Astrocyte (in vitro differentiated cells and primary cell): ENCODE data around the gene PRSS21. TPM values are rescaled to one million over a fixed set of nuclear protein-coding genes. Genes with fewer than 3 reads are reported as not detected.

Experiments
- DNase-seq: peaks from one replicate; pipeline ENCODE4 v3.0.0-alpha.2; 2010; ENCODE audit warnings: low read depth
- FAIRE-seq: peaks from 2 replicates; lab custom pipeline; 2011; peaks lifted over from hg19 to GRCh38; lab: Jason Lieb, UNC
- H2AFZ ChIP-seq: 2 replicates; pipeline ENCODE4 v1.6.0; 2012; ENCODE audit warnings: low read depth, low read length, inconsistent platforms
- H3K27ac ChIP-seq: 2 replicates; pipeline ENCODE4 v1.5.1; 2011; ENCODE audit warnings: low read depth, low read length, inconsistent platforms
- H3K27me3 ChIP-seq: 2 replicates; pipeline ENCODE4 v1.6.0; 2011; ENCODE audit warnings: low read length, inconsistent platforms; ENCODE audit not compliant: insufficient read depth
- H3K36me3 ChIP-seq: 2 replicates; pipeline ENCODE4 v1.5.1; 2011; ENCODE audit warnings: low read length, inconsistent platforms; ENCODE audit not compliant: insufficient read depth
- H3K4me1 ChIP-seq: 2 replicates; pipeline ENCODE4 v1.5.1; 2011; ENCODE audit warnings: low read length, inconsistent platforms; ENCODE audit not compliant: insufficient read depth
- H3K4me2 ChIP-seq: 2 replicates; pipeline ENCODE4 v1.6.0; 2012; ENCODE audit warnings: low read length, inconsistent platforms
- H3K4me3 ChIP-seq: 2 replicates; pipeline ENCODE4 v1.5.1; 2011; ENCODE audit warnings: low read depth, mild to moderate bottlenecking, low read length, inconsistent platforms; ENCODE audit not compliant: insufficient read depth
- H3K79me2 ChIP-seq: 2 replicates; pipeline ENCODE4 v1.6.0; 2012; ENCODE audit warnings: mild to moderate bottlenecking, low read length, inconsistent platforms; ENCODE audit not compliant: insufficient read depth
- H3K9ac ChIP-seq: 2 replicates; pipeline ENCODE4 v1.6.0; 2012; ENCODE audit warnings: mild to moderate bottlenecking, low read length, inconsistent platforms
- H3K9me3 ChIP-seq: 2 replicates; pipeline ENCODE4 v1.5.1; 2012; ENCODE audit warnings: low read depth, mild to moderate bottlenecking, low read length, inconsistent platforms; ENCODE audit not compliant: insufficient read depth
- H4K20me1 ChIP-seq: 2 replicates; pipeline ENCODE4 v1.6.0; 2012; ENCODE audit warnings: low read length, inconsistent platforms; ENCODE audit not compliant: insufficient read depth
- H3K27ac Mint-ChIP-seq: one replicate; pipeline ENCODE4 v1.8.0; 2021; ENCODE audit warnings: mild to moderate bottlenecking, mixed read lengths; ENCODE audit not compliant: unreplicated experiment
- H3K27me3 Mint-ChIP-seq: one replicate; pipeline ENCODE4 v1.8.0; 2021; ENCODE audit warnings: low read depth, mixed read lengths; ENCODE audit not compliant: unreplicated experiment
- H3K36me3 Mint-ChIP-seq: one replicate; pipeline ENCODE4 v1.8.0; 2021; ENCODE audit warnings: low read depth, mixed read lengths; ENCODE audit not compliant: unreplicated experiment
- H3K4me1 Mint-ChIP-seq: one replicate; pipeline ENCODE4 v1.8.0; 2021; ENCODE audit warnings: low read depth, mixed read lengths; ENCODE audit not compliant: unreplicated experiment
- H3K4me3 Mint-ChIP-seq: one replicate; pipeline ENCODE4 v1.8.0; 2021; ENCODE audit warnings: mild to moderate bottlenecking, moderate library complexity, mixed read lengths; ENCODE audit not compliant: unreplicated experiment
- H3K9me3 Mint-ChIP-seq: one replicate; pipeline ENCODE4 v1.8.0; 2021; ENCODE audit warnings: mild to moderate bottlenecking, mixed read lengths; ENCODE audit not compliant: unreplicated experiment
- EZH2 ChIP-seq: IDR thresholded peaks from 2 replicates; pipeline ENCODE4 v1.6.1; 2012; ENCODE audit warnings: mild to moderate bottlenecking, low read length, inconsistent platforms; ENCODE audit not compliant: insufficient read depth
- total RNA-seq: library from RNA; stranded (reverse); gene quantifications from 2 replicates; pipeline ENCODE4 v1.2.1, GENCODE V29; 2021
- TF ChIP-seq, protein P1 (sequence below): IDR thresholded peaks from 2 replicates; pipeline ENCODE4 v1.5.1; 2011; ENCODE audit warnings: low read depth, mild to moderate bottlenecking, inconsistent platforms, low read length, moderate library complexity; ENCODE audit not compliant: insufficient read depth

The PRSS21 gene
- total RNA-seq, 1 donor from 2014 or later, result not detected

- H3K4me1 ChIP-seq, result peaks cover 27% of the 10 kb centered on the region
- Mint-ChIP-seq H3K9me3 (no peaks in the 10 kb centered on the region), H3K27ac (no peak overlapping the region), H3K4me1 (peaks cover 28% of the 10 kb centered on the region), H3K4me3 (no peak overlapping the region), H3K27me3 (no peaks in the 10 kb centered on the region), H3K36me3 (no peaks in the 10 kb centered on the region)
- no peak overlapping the region for H3K27ac ChIP-seq
- no peaks in the 10 kb centered on the region for H3K79me2 ChIP-seq
- no peaks in the 10 kb centered on the region for H3K27me3 ChIP-seq
- H3K4me3 ChIP-seq, result no peak overlapping the region
- no peak for DNase-seq
- no peaks in the 10 kb centered on the region for H4K20me1 ChIP-seq
- no peak overlapping the region for H3K9ac ChIP-seq
- TF ChIP-seq, protein P1, sequence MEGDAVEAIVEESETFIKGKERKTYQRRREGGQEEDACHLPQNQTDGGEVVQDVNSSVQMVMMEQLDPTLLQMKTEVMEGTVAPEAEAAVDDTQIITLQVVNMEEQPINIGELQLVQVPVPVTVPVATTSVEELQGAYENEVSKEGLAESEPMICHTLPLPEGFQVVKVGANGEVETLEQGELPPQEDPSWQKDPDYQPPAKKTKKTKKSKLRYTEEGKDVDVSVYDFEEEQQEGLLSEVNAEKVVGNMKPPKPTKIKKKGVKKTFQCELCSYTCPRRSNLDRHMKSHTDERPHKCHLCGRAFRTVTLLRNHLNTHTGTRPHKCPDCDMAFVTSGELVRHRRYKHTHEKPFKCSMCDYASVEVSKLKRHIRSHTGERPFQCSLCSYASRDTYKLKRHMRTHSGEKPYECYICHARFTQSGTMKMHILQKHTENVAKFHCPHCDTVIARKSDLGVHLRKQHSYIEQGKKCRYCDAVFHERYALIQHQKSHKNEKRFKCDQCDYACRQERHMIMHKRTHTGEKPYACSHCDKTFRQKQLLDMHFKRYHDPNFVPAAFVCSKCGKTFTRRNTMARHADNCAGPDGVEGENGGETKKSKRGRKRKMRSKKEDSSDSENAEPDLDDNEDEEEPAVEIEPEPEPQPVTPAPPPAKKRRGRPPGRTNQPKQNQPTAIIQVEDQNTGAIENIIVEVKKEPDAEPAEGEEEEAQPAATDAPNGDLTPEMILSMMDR, result no peak
- TF ChIP-seq EZH2, result no peak
- H3K36me3 ChIP-seq, result no peaks in the 10 kb centered on the region
- FAIRE-seq, result no peak
- peak overlapping the region; percentile 51 for H3K4me2 ChIP-seq
- H2AFZ ChIP-seq, result peak overlapping the region; percentile 41
- H3K9me3 ChIP-seq, result no peaks in the 10 kb centered on the region
Observed at GRCh38 chr16:2841606-2842339, 24.7 kb downstream of the PRSS21 start.

- Mint-ChIP-seq H3K4me1 (peaks cover 27% of the 10 kb centered on the region), H3K36me3 (no peaks in the 10 kb centered on the region), H3K27ac (no peak overlapping the region), H3K9me3 (no peaks in the 10 kb centered on the region), H3K27me3 (no peaks in the 10 kb centered on the region), H3K4me3 (no peak overlapping the region)
- Histone ChIP-seq H3K36me3 (no peaks in the 10 kb centered on the region), H3K9me3 (no peaks in the 10 kb centered on the region), H4K20me1 (no peaks in the 10 kb centered on the region), H3K4me2 (peak overlapping the region; percentile 51), H3K4me1 (peaks cover 26% of the 10 kb centered on the region), H3K4me3 (no peak overlapping the region), H3K27me3 (no peaks in the 10 kb centered on the region), H3K27ac (no peak overlapping the region), H3K9ac (no peak overlapping the region), H3K79me2 (no peaks in the 10 kb centered on the region), H2AFZ (peak overlapping the region; percentile 41)
- TF ChIP-seq EZH2, result no peak
- TF ChIP-seq, protein P1, result peak; percentile 29
- DNase-seq, result peak; percentile 20
- no peak for FAIRE-seq
Observed at GRCh38 chr16:2842340-2843000, 25.4 kb downstream of the PRSS21 start.
